K562 (cell line): ENCODE data around the gene CHAF1A. TPM values are rescaled to one million over a fixed set of nuclear protein-coding genes. Genes with fewer than 3 reads are reported as not detected.

Source experiments
- ATAC-seq: fragments of 200-7000 bp; cut with Tn5 transposase; 3 replicates; pipeline ENCODE4 v1.9.1; 2020; ENCODE audit warnings: moderate library complexity
- BruUV-seq: library from RNA; stranded (reverse); fragments of 400-500 nt; replicated peaks from 2 replicates; lab custom pipeline; 2021; lab: Mats Ljungman, UMichigan
- CTCF ChIA-PET: fragments of 300-600 bp; formaldehyde crosslinking; extraction: SDS; loops from one replicate; lab custom pipeline; 2021; ENCODE audit warnings: low intra/inter-chr PET ratio; lab: Yijun Ruan, JAX
- POLR2A ChIA-PET: fragments of 300-600, 350-650 bp; sonication (Branson Sonifier 250); formaldehyde crosslinking; extraction: SDS; loops from one replicate; lab custom pipeline; 2021; ENCODE audit warnings: antibody characterized with exemption, inconsistent platforms; lab: Yijun Ruan, JAX
- DNase-seq, 4 experiments: peaks; one replicate each; pipeline versions ENCODE4 v3.0.0 to v3.0.0-alpha.2; 2011 to 2018; ENCODE audit warnings: low spot score in 3 of 4, mixed read lengths in 3 of 4; ENCODE audit errors: extremely low read depth in 1 of 4
- FAIRE-seq: peaks from 2 replicates; lab custom pipeline; 2011; peaks lifted over from hg19 to GRCh38; lab: Jason Lieb, UNC
- H2AFZ ChIP-seq: 2 replicates; pipeline ENCODE4 v1.6.0; 2011; ENCODE audit warnings: low read depth, low read length, control low read depth, inconsistent platforms
- H3K27ac ChIP-seq: fragments of 200-600 bp; 3 replicates; pipeline ENCODE4 v1.8.0; 2011; ENCODE audit warnings: low read depth, mild to moderate bottlenecking, control low read depth, inconsistent platforms, low read length, moderate library complexity, mixed read lengths; ENCODE audit errors: extremely low read depth
- H3K27me3 ChIP-seq, 2 experiments: fragments of 300-600 bp in 1 of 2; 2 replicates in 1 of 2; 3 replicates in 1 of 2; pipeline versions ENCODE4 v1.6.0 to v1.8.0; 2011; ENCODE audit warnings: inconsistent platforms in 2 of 2, low read length in 2 of 2, mild to moderate bottlenecking in 1 of 2, mixed read lengths in 1 of 2, moderate library complexity in 1 of 2; ENCODE audit not compliant: control insufficient read depth in 2 of 2, insufficient read depth in 2 of 2
- H3K36me3 ChIP-seq: fragments of 300-600 bp; 3 replicates; pipeline ENCODE4 v1.8.0; 2011; ENCODE audit warnings: mild to moderate bottlenecking, low read length, inconsistent platforms; ENCODE audit not compliant: control insufficient read depth, insufficient read depth
- H3K4me1 ChIP-seq, 2 experiments: fragments of 200-600 bp in 1 of 2; replicated peaks in 1 of 2; 2 replicates in 1 of 2; 3 replicates in 1 of 2; pipeline versions ENCODE4 v1.5.1 to v1.8.0; 2011; ENCODE audit warnings: inconsistent platforms in 2 of 2, low read length in 2 of 2, mild to moderate bottlenecking in 1 of 2, mixed read lengths in 1 of 2, moderate library complexity in 1 of 2; ENCODE audit not compliant: control insufficient read depth in 2 of 2, insufficient read depth in 2 of 2
- H3K4me2 ChIP-seq: 2 replicates; pipeline ENCODE4 v1.6.1; 2011; ENCODE audit warnings: low read length, control low read depth, inconsistent platforms, mixed read lengths; ENCODE audit not compliant: insufficient read depth
- H3K4me3 ChIP-seq: fragments of 200-600 bp; sonication (generic), shearing (Covaris generic); 2 replicates; pipeline ENCODE4 v1.5.1; 2016; ENCODE audit warnings: control low read depth, inconsistent platforms
- H3K79me2 ChIP-seq: fragments of 200-600 bp; 3 replicates; pipeline ENCODE4 v1.8.0; 2011; ENCODE audit warnings: low read length, inconsistent platforms; ENCODE audit not compliant: control insufficient read depth, insufficient read depth
- H3K9ac ChIP-seq, 2 experiments: 2 replicates each; pipeline versions ENCODE4 v1.6.0 to v1.6.1; 2011; ENCODE audit warnings: low read depth in 2 of 2, low read length in 2 of 2, control low read depth in 1 of 2, inconsistent platforms in 1 of 2, mild to moderate bottlenecking in 1 of 2, mixed read lengths in 1 of 2; ENCODE audit not compliant: insufficient read depth in 1 of 2
- H3K9me1 ChIP-seq: one replicate; pipeline ENCODE4 v1.6.0; 2011; ENCODE audit warnings: inconsistent platforms, mild to moderate bottlenecking, low read length, moderate library complexity; ENCODE audit not compliant: control insufficient read depth, insufficient read depth
- H3K9me3 ChIP-seq: replicated peaks from 2 replicates; pipeline ENCODE4 v1.5.1; 2011; ENCODE audit warnings: low read depth, low read length, inconsistent platforms; ENCODE audit not compliant: control insufficient read depth, insufficient read depth
- H4K20me1 ChIP-seq: replicated peaks from 2 replicates; pipeline ENCODE4 v1.6.1; 2011; ENCODE audit warnings: low read length, inconsistent platforms, mixed read lengths; ENCODE audit not compliant: control insufficient read depth, insufficient read depth
- ERF ChIP-seq: fragments of 450-650 bp; formaldehyde crosslinking; IDR thresholded peaks from 2 replicates; pipeline ENCODE4 v1.4.0; 2020; ENCODE audit warnings: mild to moderate bottlenecking, mixed read lengths
- NFRKB ChIP-seq: fragments of 450-650 bp; IDR thresholded peaks from 2 replicates; pipeline ENCODE4 v1.6.1; 2016; ENCODE audit warnings: low read depth
- POLR2B ChIP-seq: fragments of 450-650 bp; IDR thresholded peaks from 2 replicates; pipeline ENCODE4 v1.6.1; 2018; ENCODE audit warnings: low read depth; ENCODE audit not compliant: partially characterized antibody
- POLR2G ChIP-seq: fragments of 200-400 bp; formaldehyde crosslinking; IDR thresholded peaks from 2 replicates; pipeline ENCODE4 v1.6.1; 2017; ENCODE audit warnings: low read depth, mild to moderate bottlenecking, antibody characterized with exemption, low read length, moderate library complexity
- RBFOX2 ChIP-seq: fragments of 200-400 bp; formaldehyde crosslinking; IDR thresholded peaks from 2 replicates; pipeline ENCODE4 v1.6.1; 2017; ENCODE audit warnings: low read depth, mild to moderate bottlenecking, low read length, moderate library complexity
- TAF9B ChIP-seq: fragments of 450-650 bp; IDR thresholded peaks from 2 replicates; pipeline ENCODE4 v1.6.1; 2018; ENCODE audit warnings: mild to moderate bottlenecking; ENCODE audit not compliant: partially characterized antibody
- ZNF830 ChIP-seq: fragments of 250-450 bp; sonication (Bioruptor Pico); IDR thresholded peaks from 2 replicates; pipeline ENCODE4 v1.5.0; 2021; ENCODE audit warnings: mild to moderate bottlenecking
- WGBS: fragments of 100-300 bp; shearing (Covaris generic); methylation state at CpG from one replicate; pipeline ENCODE4 v1.1.6; 2016; ENCODE audit warnings: low coverage, mixed read lengths; ENCODE audit not compliant: insufficient coverage; ENCODE audit errors: missing lambda C conversion rate; 5-methylcytosine and 5-hydroxymethylcytosine counted together
- in situ Hi-C: fragments of 300-500 bp; cut with MboI; formaldehyde crosslinking; loops from 4 replicates; pipeline ENCODE4 v1.15.0; 2018; ENCODE audit warnings: inconsistent platforms, mixed read lengths
- intact Hi-C: fragments of 100-400 bp; cut with micrococcal nuclease; formaldehyde crosslinking; loops from 2 replicates; pipeline ENCODE4 v1.14.2; 2022
- polyA plus RNA-seq, 8 experiments: library from polyadenylated mRNA; depleted of rRNA in 4 of 8; stranded (reverse) in 5 of 8; unstranded in 3 of 8; fragments of >200 nt; fragmentation: Nextera tagmentation in 2 of 8; fragmentation: Illumina TruSeq in 1 of 8; extraction: Ambion mirVana in 2 of 8; extraction: Trizol in 1 of 8; gene quantifications; 2 replicates each; pipeline versions ENCODE4 v1.2.1 to v1.2.3, GENCODE V29; 2011 to 2014; ENCODE audit warnings: inconsistent platforms in 1 of 8, missing spikeins in 1 of 8
- total RNA-seq, 7 experiments: library from RNA; depleted of rRNA in 6 of 7; stranded (reverse); fragments of >200 nt in 6 of 7; fragmentation: Illumina TruSeq in 2 of 7; extraction: Trizol in 2 of 7; gene quantifications; 2 replicates each; pipeline versions ENCODE4 v1.2.1 to v1.2.3, GENCODE V29; 2011 to 2021; ENCODE audit warnings: low replicate concordance in 1 of 7

Gene CHAF1A
- total and polyA plus RNA-seq, 9 of the 15 experiments (the other 6 are each of a cell fraction or from before 2014, with no cell fraction given), result 1.6 to 86.9 (median 45.2) TPM

DNA sequence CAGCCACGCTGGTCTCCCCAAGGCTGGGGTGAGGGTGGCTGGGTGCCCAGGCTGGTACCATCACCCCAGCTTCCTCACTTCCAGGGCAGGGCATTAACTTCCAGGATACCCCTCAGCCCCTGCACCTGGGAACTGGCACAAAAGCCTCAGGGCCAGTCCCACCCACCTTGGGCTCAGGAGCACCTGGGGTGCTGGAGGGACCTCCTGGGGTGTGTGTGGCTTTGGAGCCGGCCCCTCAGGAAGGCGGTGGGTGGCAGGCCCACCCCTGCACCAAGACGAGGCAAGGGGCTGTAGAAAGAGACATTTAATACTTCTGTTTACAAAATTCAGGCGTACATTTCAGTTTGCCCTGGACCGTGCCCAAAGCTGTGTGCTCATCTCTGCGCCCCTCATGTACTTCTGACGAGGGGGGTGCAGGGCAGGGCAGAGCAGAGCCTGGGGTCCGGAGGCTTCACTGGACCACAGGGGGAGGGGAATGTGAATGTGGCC lies 42.3 kb upstream of the CHAF1A start:
- H3K4me1 ChIP-seq, result peaks cover 0 to 70% of the 10 kb centered on the region in 2 experiments; a peak in 2 of 5 replicates
- no peak for TF ChIP-seq ZNF830
- TF ChIP-seq NFRKB, result no peak
- TF ChIP-seq RBFOX2, result peak; percentile 13; the same call in 1 of the 2 replicates
- TF ChIP-seq ERF, result no peak
- TF ChIP-seq POLR2G, result peak; percentile 65
- peak; percentile 15 for TF ChIP-seq POLR2B
- no peak for TF ChIP-seq TAF9B
- TF ChIP-seq, all 486 proteins: peak for 3
- Histone ChIP-seq H4K20me1 (0 out of 2 replicates have a peak, but pooled peaks cover 4% of the 10 kb centered on the region), H3K9me3 (no peaks in the 10 kb centered on the region), H3K4me2 (no peak overlapping the region), H2AFZ (no peak overlapping the region), H3K79me2 (no peaks in the 10 kb centered on the region), H3K9ac (peak overlapping the region in 1 of 2 experiments; percentile 64; a peak in 1 of 4 replicates), H3K9me1 (no peaks in the 10 kb centered on the region), H3K27me3 (no peaks in the 10 kb centered on the region), H3K27ac (no peak overlapping the region), H3K36me3 (peaks cover 72% of the 10 kb centered on the region; the same call in 2 of the 3 replicates), H3K4me3 (no peak overlapping the region)
- CTCF ChIA-PET, result no interaction called here
- BruUV-seq, result no TSS peak
- DNase-seq, result no peak
- WGBS, result 84% methylated on average over 8 of the region's 9 CpGs
- ATAC-seq, result no peak
- in situ Hi-C loops (no loop called here), intact Hi-C loops (no loop called here)
- FAIRE-seq, result no peak
- POLR2A ChIA-PET, result interaction anchor here (0.6 to 4.8 kb wide), 6 partner anchors 10 to 170 kb away, joined by 3 to 29 read pairs (median 5); no protein-coding TSS in a partner anchor
